Neural cell (in vitro differentiated cells): ENCODE results near the gene E2F2. TPM values are rescaled to one million over a fixed set of nuclear protein-coding genes. Genes with fewer than 3 reads are reported as not detected.

ENCODE experiments used
- H2AFZ ChIP-seq: fragments of 200-600, 300-800 bp; sonication (generic), shearing (Covaris generic); 2 replicates; pipeline ENCODE4 v1.6.0; 2014; ENCODE audit warnings: low read depth, mild to moderate bottlenecking, antibody characterized with exemption, low read length, moderate library complexity
- H3F3A ChIP-seq: fragments of 200-600 bp; shearing (Covaris generic); 2 replicates; pipeline ENCODE4 v1.6.1; 2016; ENCODE audit warnings: mild to moderate bottlenecking, moderate library complexity, mixed read lengths, antibody characterized with exemption, low read length; ENCODE audit not compliant: insufficient read depth, poor library complexity, severe bottlenecking
- H3K27ac ChIP-seq: fragments of 200-600, 300-800 bp; sonication (generic), shearing (Covaris generic); 2 replicates; pipeline ENCODE4 v1.5.1; 2014; ENCODE audit warnings: mild to moderate bottlenecking, low read length, moderate library complexity
- H3K27me3 ChIP-seq: fragments of 300-800, 200-600 bp; sonication (generic), shearing (Covaris generic); 2 replicates; pipeline ENCODE4 v1.6.0; 2014; ENCODE audit warnings: mild to moderate bottlenecking, low read depth, low read length, moderate library complexity; ENCODE audit not compliant: insufficient read depth
- H3K36me3 ChIP-seq: fragments of 300-800, 200-600 bp; sonication (generic), shearing (Covaris generic); 2 replicates; pipeline ENCODE4 v1.5.1; 2014; ENCODE audit warnings: mild to moderate bottlenecking, antibody characterized with exemption, low read length, moderate library complexity; ENCODE audit not compliant: insufficient read depth
- H3K4me2 ChIP-seq: fragments of 300-800, 200-600 bp; sonication (generic), shearing (Covaris generic); 2 replicates; pipeline ENCODE4 v1.6.0; 2014; ENCODE audit warnings: mild to moderate bottlenecking, low read length
- H3K4me3 ChIP-seq: fragments of 300-800, 200-600 bp; sonication (generic), shearing (Covaris generic); 2 replicates; pipeline ENCODE4 v1.5.1; 2014; ENCODE audit warnings: mild to moderate bottlenecking, low read length, moderate library complexity
- H3K79me2 ChIP-seq: fragments of 200-600 bp; shearing (Covaris generic); replicated peaks from 2 replicates; pipeline ENCODE4 v1.6.0; 2014; ENCODE audit warnings: mild to moderate bottlenecking, low read length, moderate library complexity; ENCODE audit not compliant: insufficient read depth
- H3K9ac ChIP-seq: fragments of 300-800, 200-600 bp; sonication (generic), shearing (Covaris generic); 2 replicates; pipeline ENCODE4 v1.6.1; 2016; ENCODE audit warnings: mild to moderate bottlenecking, low read length, mixed read lengths
- H3K9me2 ChIP-seq: fragments of 200-600 bp; shearing (Covaris generic); 2 replicates; pipeline ENCODE4 v1.6.1; 2016; ENCODE audit warnings: mild to moderate bottlenecking, low read length, mixed read lengths; ENCODE audit not compliant: insufficient read depth
- H3K9me3 ChIP-seq: fragments of 200-600, 300-800 bp; sonication (generic), shearing (Covaris generic); 2 replicates; pipeline ENCODE4 v1.6.1; 2016; ENCODE audit warnings: mild to moderate bottlenecking, mixed run types, low read length, moderate library complexity, mixed read lengths
- H4K20me1 ChIP-seq: fragments of 200-600 bp; shearing (Covaris generic); 2 replicates; pipeline ENCODE4 v1.6.1; 2016; ENCODE audit warnings: mild to moderate bottlenecking, mixed run types; ENCODE audit not compliant: insufficient read depth
- CTCF ChIP-seq: fragments of 450-650 bp; IDR thresholded peaks from 2 replicates; pipeline ENCODE4 v1.5.1; 2014; ENCODE audit warnings: antibody characterized with exemption, mild to moderate bottlenecking, moderate library complexity; ENCODE audit not compliant: poor library complexity, severe bottlenecking
- EP300 ChIP-seq: fragments of 450-650 bp; conservative IDR thresholded peaks from 2 replicates; pipeline ENCODE4 v1.6.1; 2014; ENCODE audit warnings: antibody characterized with exemption, mild to moderate bottlenecking, moderate library complexity; ENCODE audit not compliant: poor library complexity, severe bottlenecking
- EZH2 ChIP-seq: fragments of 200-600, 300-800 bp; shearing (Covaris generic), sonication (generic); IDR thresholded peaks from 2 replicates; pipeline ENCODE4 v1.6.1; 2014; ENCODE audit warnings: antibody characterized with exemption, low read length, borderline replicate concordance, mild to moderate bottlenecking; ENCODE audit not compliant: insufficient read depth, poor library complexity, severe bottlenecking
- MXI1 ChIP-seq: fragments of 450-650 bp; conservative IDR thresholded peaks from 2 replicates; pipeline ENCODE4 v1.6.1; 2014; ENCODE audit warnings: antibody characterized with exemption, mild to moderate bottlenecking; ENCODE audit not compliant: poor library complexity, severe bottlenecking
- POLR2AphosphoS5 ChIP-seq: IDR thresholded peaks from 2 replicates; pipeline ENCODE4 v1.6.1; 2012
- RAD21 ChIP-seq: fragments of 450-650 bp; conservative IDR thresholded peaks from 2 replicates; pipeline ENCODE4 v1.6.1; 2014; ENCODE audit warnings: antibody characterized with exemption, mild to moderate bottlenecking, moderate library complexity
- REST ChIP-seq: IDR thresholded peaks from 2 replicates; pipeline ENCODE4 v1.6.1; 2012; ENCODE audit warnings: borderline replicate concordance
- SMC3 ChIP-seq: fragments of 450-650 bp; conservative IDR thresholded peaks from 2 replicates; pipeline ENCODE4 v1.6.1; 2014; ENCODE audit warnings: antibody characterized with exemption, mild to moderate bottlenecking, moderate library complexity; ENCODE audit not compliant: poor library complexity
- TAF1 ChIP-seq: IDR thresholded peaks from 2 replicates; pipeline ENCODE4 v1.6.1; 2012; ENCODE audit warnings: low read depth
- polyA plus RNA-seq: library from polyadenylated mRNA; depleted of rRNA; stranded (reverse); fragments of >200 nt; gene quantifications from 2 replicates; pipeline ENCODE4 v1.2.3, GENCODE V29; 2014

The E2F2 gene
- polyA plus RNA-seq, 1 donor from 2014 or later, result 0.16 TPM

- Histone ChIP-seq H3K4me3 (no peak overlapping the region), H3K36me3 (no peaks in the 10 kb centered on the region), H3K9me2 (no peaks in the 10 kb centered on the region), H3F3A (no peaks in the 10 kb centered on the region), H3K79me2 (peaks cover 9% of the 10 kb centered on the region), H3K27me3 (no peaks in the 10 kb centered on the region), H2AFZ (no peak overlapping the region), H3K4me2 (no peak overlapping the region), H4K20me1 (no peaks in the 10 kb centered on the region), H3K9me3 (no peaks in the 10 kb centered on the region), H3K27ac (no peak overlapping the region), H3K9ac (no peak overlapping the region)
- TF ChIP-seq TAF1 (no peak), POLR2AphosphoS5 (no peak), REST (no peak), RAD21 (no peak), CTCF (no peak), EP300 (no peak), MXI1 (no peak), SMC3 (no peak), EZH2 (no peak)
These were observed 55.9 kb downstream of the E2F2 start for GRCh38 chr1:23475134-23475628.

GRCh38 chr1:23473037-23473800 is 57.8 kb downstream of the E2F2 start:
- H3K36me3 ChIP-seq, result no peaks in the 10 kb centered on the region
- peaks cover 9% of the 10 kb centered on the region for H3K79me2 ChIP-seq
- H3K27ac ChIP-seq, result no peak overlapping the region
- H2AFZ ChIP-seq, result no peak overlapping the region
- H3K9me3 ChIP-seq, result no peaks in the 10 kb centered on the region
- TF ChIP-seq EZH2, result no peak
- TF ChIP-seq REST, result no peak
- TF ChIP-seq MXI1, result no peak
- TF ChIP-seq SMC3, result no peak
- no peak for TF ChIP-seq TAF1
- TF ChIP-seq RAD21, result no peak
- no peak for TF ChIP-seq CTCF
- no peak for TF ChIP-seq POLR2AphosphoS5
- no peak for TF ChIP-seq EP300
- no peaks in the 10 kb centered on the region for H3K27me3 ChIP-seq
- no peaks in the 10 kb centered on the region for H3K9me2 ChIP-seq
- H3K9ac ChIP-seq, result no peak overlapping the region
- no peak overlapping the region for H3K4me2 ChIP-seq
- no peaks in the 10 kb centered on the region for H4K20me1 ChIP-seq
- no peak overlapping the region for H3K4me3 ChIP-seq
- no peaks in the 10 kb centered on the region for H3F3A ChIP-seq
